ENCODE data around the gene PRR3.

The PRR3 gene

GRCh38 chr6:30556906-30557682, at the start of gene PRR3:
PRR3 (plus strand) TSS chr6:30557295; CDS start chr6:30557345, 50 bp downstream.
- DNase-seq (peak; percentile 94), ATAC-seq (ENCODE audit: insufficient read depth, low read depth) (peak; percentile 76)
- Histone ChIP-seq H3K27ac (ENCODE audit: low read length) (peak within 1 kb of the TSS; percentile 80), H3K4me2 (ENCODE audit: insufficient read depth, low read length) (peak within 1 kb of the TSS; percentile 95), H3K36me3 (ENCODE audit: insufficient read depth, low read length) (peaks cover 53% of the 10 kb centered on the region), H2AFZ (ENCODE audit: low read depth, low read length) (peak within 1 kb of the TSS; percentile 66), H3K79me2 (ENCODE audit: insufficient read depth, low read length) (peaks cover 31% of the 10 kb centered on the region), H3K9me3 (ENCODE audit: insufficient read depth, low read length, severe bottlenecking) (no peaks in the 10 kb centered on the region), H3K4me3 (ENCODE audit: low read depth in 1 of 2, low read length in 2 of 2) (peak within 1 kb of the TSS; percentile 26 to 62), H4K20me1 (ENCODE audit: insufficient read depth, low read length) (peaks cover 16% of the 10 kb centered on the region; the same call in 1 of the 2 replicates), H3K27me3 (ENCODE audit: insufficient read depth, low read length, poor library complexity) (no peaks in the 10 kb centered on the region), H3K4me1 (ENCODE audit: insufficient read depth, low read length) (peaks cover 31% of the 10 kb centered on the region), H3K9ac (ENCODE audit: low read depth, low read length) (peak within 1 kb of the TSS; percentile 64)
- TF ChIP-seq EZH2 (IDR thresholded peaks at IDR 0.05; ENCODE audit: borderline replicate concordance, low read depth, low read length, severe bottlenecking) = no peak
- TF ChIP-seq, protein P1, sequence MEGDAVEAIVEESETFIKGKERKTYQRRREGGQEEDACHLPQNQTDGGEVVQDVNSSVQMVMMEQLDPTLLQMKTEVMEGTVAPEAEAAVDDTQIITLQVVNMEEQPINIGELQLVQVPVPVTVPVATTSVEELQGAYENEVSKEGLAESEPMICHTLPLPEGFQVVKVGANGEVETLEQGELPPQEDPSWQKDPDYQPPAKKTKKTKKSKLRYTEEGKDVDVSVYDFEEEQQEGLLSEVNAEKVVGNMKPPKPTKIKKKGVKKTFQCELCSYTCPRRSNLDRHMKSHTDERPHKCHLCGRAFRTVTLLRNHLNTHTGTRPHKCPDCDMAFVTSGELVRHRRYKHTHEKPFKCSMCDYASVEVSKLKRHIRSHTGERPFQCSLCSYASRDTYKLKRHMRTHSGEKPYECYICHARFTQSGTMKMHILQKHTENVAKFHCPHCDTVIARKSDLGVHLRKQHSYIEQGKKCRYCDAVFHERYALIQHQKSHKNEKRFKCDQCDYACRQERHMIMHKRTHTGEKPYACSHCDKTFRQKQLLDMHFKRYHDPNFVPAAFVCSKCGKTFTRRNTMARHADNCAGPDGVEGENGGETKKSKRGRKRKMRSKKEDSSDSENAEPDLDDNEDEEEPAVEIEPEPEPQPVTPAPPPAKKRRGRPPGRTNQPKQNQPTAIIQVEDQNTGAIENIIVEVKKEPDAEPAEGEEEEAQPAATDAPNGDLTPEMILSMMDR (IDR thresholded peaks at IDR 0.05; ENCODE audit: borderline replicate concordance, extremely low read depth, low read length, poor library complexity, severe bottlenecking) = no peak

DNA sequence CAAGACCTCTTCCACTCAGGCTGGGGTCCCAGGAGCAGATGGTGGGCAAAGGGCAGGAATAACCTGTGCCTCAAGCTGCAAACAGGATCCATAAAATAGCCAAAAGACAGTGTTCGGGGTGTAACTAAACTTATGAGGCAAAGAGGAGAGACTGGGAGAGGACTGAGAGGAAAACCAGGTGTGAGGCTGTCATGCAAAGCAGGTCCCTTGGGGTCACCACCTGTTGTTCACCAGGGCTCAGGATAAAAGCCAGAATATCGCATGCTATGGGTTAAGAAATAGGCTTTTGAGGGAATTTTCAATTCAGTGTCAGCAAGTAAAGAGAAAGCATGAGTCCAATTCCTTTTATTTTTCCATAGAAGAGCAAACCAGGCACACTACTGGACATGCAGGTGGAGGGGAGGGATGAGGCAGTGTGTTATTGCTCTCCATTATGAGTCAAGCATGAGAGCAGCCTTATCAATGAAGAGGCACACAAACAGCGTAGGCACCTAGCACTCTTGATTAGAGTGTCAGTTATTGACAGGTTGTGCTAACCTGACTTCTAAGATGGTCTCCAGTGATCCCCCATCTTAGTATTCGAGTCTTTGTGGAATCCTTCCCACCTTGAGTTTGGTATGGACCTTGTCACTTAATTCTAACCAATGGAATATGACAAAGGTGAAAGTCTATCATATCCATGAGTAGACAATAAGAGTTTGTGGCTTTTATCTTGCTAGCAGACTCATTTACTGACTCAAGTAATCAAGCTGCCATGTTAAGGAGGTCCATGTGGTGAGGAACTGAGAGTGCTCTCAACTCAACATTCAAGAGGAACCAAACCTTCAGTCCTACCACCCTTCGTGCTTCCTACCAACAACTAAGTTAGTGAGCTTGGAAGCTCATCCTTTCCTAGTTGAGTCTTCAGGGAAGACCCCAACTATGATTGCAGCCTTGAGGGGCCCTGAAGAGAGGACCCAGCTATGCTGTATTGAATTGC, 49.0 kb upstream of the PRR3 start:
- H3K36me3 ChIP-seq (ENCODE audit: insufficient read depth, low read length) = no peaks in the 10 kb centered on the region
- TF ChIP-seq EZH2 (IDR thresholded peaks at IDR 0.05; ENCODE audit: borderline replicate concordance, low read depth, low read length, severe bottlenecking) = no peak
- TF ChIP-seq, protein P1 (IDR thresholded peaks at IDR 0.05; ENCODE audit: borderline replicate concordance, extremely low read depth, low read length, poor library complexity, severe bottlenecking) = no peak
- peak overlapping the region in 1 of 2 experiments; percentile 14; a peak in 1 of 4 replicates for H3K4me3 ChIP-seq (ENCODE audit: low read depth in 1 of 2, low read length in 2 of 2)
- no peak for ATAC-seq (ENCODE audit: insufficient read depth, low read depth)
- peak overlapping the region; percentile 46 for H2AFZ ChIP-seq (ENCODE audit: low read depth, low read length)
- peak overlapping the region; percentile 86 for H3K27ac ChIP-seq (ENCODE audit: low read length)
- no peak for DNase-seq
- no peaks in the 10 kb centered on the region for H3K27me3 ChIP-seq (ENCODE audit: insufficient read depth, low read length, poor library complexity)
- H3K4me1 ChIP-seq (ENCODE audit: insufficient read depth, low read length) = peaks cover 38% of the 10 kb centered on the region
- no peaks in the 10 kb centered on the region for H3K79me2 ChIP-seq (ENCODE audit: insufficient read depth, low read length)
- peak overlapping the region; percentile 55 for H3K4me2 ChIP-seq (ENCODE audit: insufficient read depth, low read length)
- no peaks in the 10 kb centered on the region for H3K9me3 ChIP-seq (ENCODE audit: insufficient read depth, low read length, severe bottlenecking)
- no peaks in the 10 kb centered on the region for H4K20me1 ChIP-seq (ENCODE audit: insufficient read depth, low read length)
- peak overlapping the region; percentile 44 for H3K9ac ChIP-seq (ENCODE audit: low read depth, low read length)

- H3K4me1 ChIP-seq (ENCODE audit: insufficient read depth, low read length) = peaks cover 38% of the 10 kb centered on the region
- ATAC-seq (ENCODE audit: insufficient read depth, low read depth) = peak; percentile 89
Observed at GRCh38 chr6:30508890-30509736, 48.0 kb upstream of the PRR3 start.

More at GRCh38 chr6:30508890-30509736, 48.0 kb upstream of the PRR3 start:
- peak; percentile 57 for DNase-seq
- no peaks in the 10 kb centered on the region for H3K27me3 ChIP-seq (ENCODE audit: insufficient read depth, low read length, poor library complexity)
- peak overlapping the region; percentile 46 for H2AFZ ChIP-seq (ENCODE audit: low read depth, low read length)
- H4K20me1 ChIP-seq (ENCODE audit: insufficient read depth, low read length) = no peaks in the 10 kb centered on the region
- H3K27ac ChIP-seq (ENCODE audit: low read length) = peak overlapping the region; percentile 86
- peak overlapping the region; percentile 44 for H3K9ac ChIP-seq (ENCODE audit: low read depth, low read length)
- no peaks in the 10 kb centered on the region for H3K9me3 ChIP-seq (ENCODE audit: insufficient read depth, low read length, severe bottlenecking)
- no peaks in the 10 kb centered on the region for H3K36me3 ChIP-seq (ENCODE audit: insufficient read depth, low read length)
- no peaks in the 10 kb centered on the region for H3K79me2 ChIP-seq (ENCODE audit: insufficient read depth, low read length)
- H3K4me2 ChIP-seq (ENCODE audit: insufficient read depth, low read length) = peak overlapping the region; percentile 55
- TF ChIP-seq, protein P1 (IDR thresholded peaks at IDR 0.05; ENCODE audit: borderline replicate concordance, extremely low read depth, low read length, poor library complexity, severe bottlenecking) = no peak
- no peak for TF ChIP-seq EZH2 (IDR thresholded peaks at IDR 0.05; ENCODE audit: borderline replicate concordance, low read depth, low read length, severe bottlenecking)
- peak overlapping the region in 1 of 2 experiments; percentile 14; a peak in 2 of 4 replicates for H3K4me3 ChIP-seq (ENCODE audit: low read depth in 1 of 2, low read length in 2 of 2)

Data from DND-41 (cell line).